Esophagus (tissue), 2 donors: ENCODE data around the gene C22orf15. TPM values are rescaled to one million over a fixed set of nuclear protein-coding genes. Genes with fewer than 3 reads are reported as not detected.

Experiments
- H3K27ac ChIP-seq, 2 donors: one replicate each; pipeline ENCODE4 v1.5.1; 2013; ENCODE audit warnings: low read depth in 2 of 2, mild to moderate bottlenecking in 2 of 2, inconsistent platforms in 1 of 2, low read length in 1 of 2, moderate library complexity in 1 of 2
- H3K27me3 ChIP-seq, 2 donors: one replicate each; pipeline ENCODE4 v1.6.1; 2013; ENCODE audit warnings: low read length in 2 of 2, control low read depth in 1 of 2, mild to moderate bottlenecking in 1 of 2; ENCODE audit not compliant: insufficient read depth in 2 of 2, control insufficient read depth in 1 of 2
- H3K36me3 ChIP-seq, 2 donors: one replicate each; pipeline ENCODE4 v1.6.1; 2013; ENCODE audit warnings: low read length in 1 of 2; ENCODE audit not compliant: control insufficient read depth in 2 of 2, insufficient read depth in 2 of 2
- H3K4me1 ChIP-seq, 2 donors: one replicate each; pipeline ENCODE4 v1.6.1; 2013; ENCODE audit warnings: low read length in 1 of 2; ENCODE audit not compliant: control insufficient read depth in 2 of 2, insufficient read depth in 2 of 2
- H3K4me3 ChIP-seq, 2 donors: one replicate each; pipeline ENCODE4 v1.5.1; 2013; ENCODE audit warnings: low read length in 2 of 2, mild to moderate bottlenecking in 2 of 2, low read depth in 1 of 2, moderate library complexity in 1 of 2
- H3K9me3 ChIP-seq, 2 donors: one replicate each; pipeline ENCODE4 v1.6.1; 2013; ENCODE audit warnings: mild to moderate bottlenecking in 2 of 2, low read depth in 1 of 2, low read length in 1 of 2, moderate library complexity in 1 of 2; ENCODE audit not compliant: control insufficient read depth in 2 of 2, insufficient read depth in 1 of 2
- WGBS, 2 donors: extraction: QIAGEN DNeasy Blood & Tissue Kit; methylation state at CpG; one replicate each; pipeline ENCODE4 v1.1.7; 2013; 5-methylcytosine and 5-hydroxymethylcytosine counted together
- polyA plus RNA-seq, 2 donors: library from polyadenylated mRNA; stranded (reverse); fragments of 200-250 nt; gene quantifications; one replicate each; pipeline ENCODE4 v1.2.3, GENCODE V29; 2013
- donor health status: healthy with polysubstance abuse.
- donor health status: Bipolar disorder and iron deficiency.

The C22orf15 gene
- polyA plus RNA-seq, 2 donors = 0.14 TPM; not detected in 1

DNA sequence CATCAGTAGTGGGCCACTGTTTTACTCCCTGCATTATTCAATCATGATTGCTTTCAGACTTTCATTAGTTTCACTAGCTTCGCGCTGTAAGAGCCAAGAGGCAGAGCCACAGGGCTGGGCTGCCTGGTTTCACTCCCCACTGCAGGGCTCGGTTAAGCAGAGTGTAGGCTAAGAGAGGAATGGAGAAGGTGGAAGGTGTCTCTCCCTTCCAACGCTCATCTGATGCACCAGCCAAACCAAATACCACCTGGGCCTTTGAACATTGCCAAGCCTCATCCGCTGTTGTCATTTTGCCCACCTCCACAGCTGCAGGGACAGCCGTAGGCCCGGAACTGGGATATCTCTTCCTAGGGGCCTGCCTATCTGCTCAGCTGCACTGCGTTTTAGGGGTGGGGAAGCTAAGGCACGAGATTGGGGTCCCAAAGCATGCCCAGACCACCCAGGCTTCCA lies 23.5 kb downstream of the C22orf15 start:
- peak overlapping the region; percentile 98 to 100 for H3K27ac ChIP-seq
- peaks cover 4 to 15% of the 10 kb centered on the region in 2 donors for H3K4me1 ChIP-seq
- H3K36me3 ChIP-seq = peaks cover 0 to 3% of the 10 kb centered on the region in 2 donors
- no peaks in the 10 kb centered on the region for H3K9me3 ChIP-seq
- H3K4me3 ChIP-seq = peak overlapping the region; percentile 66 to 91
- H3K27me3 ChIP-seq = no peaks in the 10 kb centered on the region
- 22 to 34% methylated on average over 9 of the region's 9 CpGs for WGBS, 2 donors

DNA sequence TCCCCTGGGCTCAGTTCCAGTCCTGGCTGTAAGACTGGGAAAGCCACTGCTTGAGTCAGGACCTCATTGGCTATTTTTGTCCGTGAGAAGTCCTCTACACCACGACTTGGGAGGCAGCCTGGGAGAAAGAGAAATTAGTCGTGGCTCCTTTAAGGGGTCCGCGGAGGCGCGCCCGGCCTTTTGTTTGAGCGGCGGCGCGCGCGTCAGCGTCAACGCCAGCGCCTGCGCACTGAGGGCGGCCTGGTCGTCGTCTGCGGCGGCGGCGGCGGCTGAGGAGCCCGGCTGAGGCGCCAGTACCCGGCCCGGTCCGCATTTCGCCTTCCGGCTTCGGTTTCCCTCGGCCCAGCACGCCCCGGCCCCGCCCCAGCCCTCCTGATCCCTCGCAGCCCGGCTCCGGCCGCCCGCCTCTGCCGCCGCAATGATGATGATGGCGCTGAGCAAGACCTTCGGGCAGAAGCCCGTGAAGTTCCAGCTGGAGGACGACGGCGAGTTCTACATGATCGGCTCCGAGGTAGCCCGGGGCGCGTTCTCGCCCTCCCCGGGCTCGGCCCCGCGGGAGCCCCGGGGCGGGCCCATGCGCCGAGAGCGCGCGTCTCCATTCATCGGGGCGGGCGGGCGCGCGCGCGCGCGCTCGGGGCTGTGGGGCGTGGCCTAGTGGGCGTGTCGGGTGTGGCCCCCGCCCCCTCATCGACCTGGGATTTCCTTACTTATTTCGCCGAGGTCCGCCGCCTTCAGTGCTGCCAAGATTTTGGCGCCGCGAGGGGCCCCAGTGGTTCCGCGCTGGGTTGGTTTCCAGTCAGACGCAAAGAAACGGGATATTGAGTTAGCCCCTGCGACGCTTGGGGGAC lies 24.2 kb downstream of the C22orf15 start, which contains the start of gene SMARCB1:
SMARCB1 (plus strand) TSS at position 215 of the 848 bp plus-strand sequence; CDS start at position 419, 204 bp downstream.
- H3K9me3 ChIP-seq = no peaks in the 10 kb centered on the region
- peaks cover 5 to 8% of the 10 kb centered on the region in 2 donors for H3K36me3 ChIP-seq
- peak within 1 kb of the TSS; percentile 66 to 91 for H3K4me3 ChIP-seq
- WGBS, 2 donors = 0% methylated on average over 96 to 97 of the region's 97 CpGs
- H3K4me1 ChIP-seq = peaks cover under 1 to 11% of the 10 kb centered on the region in 2 donors
- H3K27ac ChIP-seq = peak within 1 kb of the TSS; percentile 98 to 100
- no peaks in the 10 kb centered on the region for H3K27me3 ChIP-seq

DNA sequence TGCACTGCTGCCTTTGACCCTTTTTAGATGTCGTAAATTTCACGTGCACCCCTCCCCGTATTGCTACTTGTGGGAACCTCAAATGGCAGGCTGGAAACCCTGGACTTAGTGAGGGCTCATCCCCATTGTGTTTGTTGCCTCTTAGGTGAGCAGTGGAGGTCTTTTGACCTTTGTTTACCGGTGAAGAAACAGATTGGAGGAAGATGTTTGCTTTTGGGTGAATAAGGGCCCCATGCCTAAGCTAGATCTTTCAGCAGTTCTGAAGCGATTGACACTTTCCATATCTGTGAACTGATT lies 24.8 kb downstream of the C22orf15 start:
- whole genome bisulfite sequencing, 2 donors = 1 to 3% methylated on average over 5 of the region's 5 CpGs
- peak overlapping the region; percentile 66 to 91 for H3K4me3 ChIP-seq
- H3K4me1 ChIP-seq = peaks cover 0 to 12% of the 10 kb centered on the region in 2 donors
- peaks cover 5 to 13% of the 10 kb centered on the region in 2 donors for H3K36me3 ChIP-seq
- H3K27ac ChIP-seq = peak overlapping the region; percentile 51 to 100
- no peaks in the 10 kb centered on the region for H3K9me3 ChIP-seq
- H3K27me3 ChIP-seq = no peaks in the 10 kb centered on the region

DNA sequence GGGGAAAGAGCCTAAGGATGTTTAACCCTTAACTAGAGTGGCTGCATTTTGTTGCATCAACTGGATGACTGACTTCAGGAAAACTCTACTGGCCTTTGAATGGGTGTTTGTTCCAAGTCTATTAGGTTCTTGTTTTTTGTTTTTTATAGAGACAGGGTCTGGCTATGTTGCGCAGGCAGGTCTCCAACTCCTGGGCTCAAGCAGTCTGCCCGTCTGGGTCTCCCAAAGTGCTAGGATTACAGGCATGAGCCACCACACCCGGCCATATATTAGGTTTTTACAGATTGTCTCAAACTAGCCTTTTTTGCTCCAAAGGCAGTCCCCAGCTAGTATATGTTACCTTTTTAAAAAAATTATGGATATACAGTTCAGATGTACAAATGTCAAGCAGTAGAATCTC lies 25.1 kb downstream of the C22orf15 start:
- WGBS, 2 donors = 48 to 57% methylated on average over 3 of the region's 3 CpGs
- peaks cover 5 to 16% of the 10 kb centered on the region in 2 donors for H3K36me3 ChIP-seq
- no peak overlapping the region for H3K27ac ChIP-seq
- H3K4me1 ChIP-seq = peaks cover 0 to 12% of the 10 kb centered on the region in 2 donors
- no peaks in the 10 kb centered on the region for H3K27me3 ChIP-seq
- no peaks in the 10 kb centered on the region for H3K9me3 ChIP-seq
- peak overlapping the region; percentile 66 to 91 for H3K4me3 ChIP-seq

DNA sequence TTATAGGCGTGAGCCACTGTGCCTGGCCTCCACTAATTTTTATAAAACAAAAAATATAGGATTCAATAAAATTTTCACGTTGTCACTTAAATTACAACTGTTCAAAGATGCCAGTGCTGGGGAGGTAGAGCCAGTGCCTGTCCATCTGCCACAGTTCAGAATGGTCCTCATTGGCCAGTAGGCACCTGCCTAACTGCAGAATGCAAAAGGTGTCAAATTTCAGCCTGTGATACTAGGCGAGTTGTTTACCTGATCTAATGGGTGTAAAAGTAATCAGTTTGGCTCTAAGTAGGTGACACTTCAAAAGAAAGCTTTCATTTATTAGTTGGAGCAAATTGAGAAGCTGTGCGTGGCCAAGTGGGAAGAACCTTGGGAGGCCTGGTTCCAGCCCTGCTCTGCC lies 26.3 kb downstream of the C22orf15 start:
- H3K9me3 ChIP-seq = no peaks in the 10 kb centered on the region
- H3K27ac ChIP-seq = no peak overlapping the region
- H3K27me3 ChIP-seq = no peaks in the 10 kb centered on the region
- peaks cover 0 to 12% of the 10 kb centered on the region in 2 donors for H3K4me1 ChIP-seq
- H3K36me3 ChIP-seq = peaks cover 5 to 21% of the 10 kb centered on the region in 2 donors
- H3K4me3 ChIP-seq = no peak overlapping the region
- 61 to 65% methylated on average over 4 of the region's 4 CpGs for WGBS, 2 donors

DNA sequence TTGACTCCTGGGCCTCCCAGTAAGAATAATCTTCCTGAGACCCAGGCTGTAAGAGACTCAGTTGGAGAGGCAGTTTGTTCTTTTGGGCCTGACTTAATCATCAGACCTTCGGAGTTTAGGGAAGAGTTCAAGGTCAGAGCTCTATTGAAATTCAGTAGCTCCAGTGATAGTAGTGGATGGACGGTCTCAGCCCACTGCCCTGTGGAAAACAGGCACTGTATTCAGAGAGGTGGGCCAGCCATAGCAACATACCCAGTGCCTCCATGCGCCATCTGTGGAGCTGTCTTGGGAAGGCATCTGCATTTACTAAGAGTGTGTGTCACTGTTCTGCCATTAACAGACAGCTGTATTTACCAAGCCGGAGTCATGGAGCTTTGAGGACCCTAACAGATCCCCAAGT lies 26.8 kb downstream of the C22orf15 start:
- Histone ChIP-seq H3K9me3 (no peaks in the 10 kb centered on the region), H3K4me3 (no peak overlapping the region), H3K27ac (no peak overlapping the region), H3K27me3 (no peaks in the 10 kb centered on the region), H3K4me1 (peaks cover 0 to 12% of the 10 kb centered on the region in 2 donors), H3K36me3 (peaks cover 5 to 21% of the 10 kb centered on the region in 2 donors)
- WGBS, 2 donors = 82 to 83% methylated on average over 4 of the region's 4 CpGs

DNA sequence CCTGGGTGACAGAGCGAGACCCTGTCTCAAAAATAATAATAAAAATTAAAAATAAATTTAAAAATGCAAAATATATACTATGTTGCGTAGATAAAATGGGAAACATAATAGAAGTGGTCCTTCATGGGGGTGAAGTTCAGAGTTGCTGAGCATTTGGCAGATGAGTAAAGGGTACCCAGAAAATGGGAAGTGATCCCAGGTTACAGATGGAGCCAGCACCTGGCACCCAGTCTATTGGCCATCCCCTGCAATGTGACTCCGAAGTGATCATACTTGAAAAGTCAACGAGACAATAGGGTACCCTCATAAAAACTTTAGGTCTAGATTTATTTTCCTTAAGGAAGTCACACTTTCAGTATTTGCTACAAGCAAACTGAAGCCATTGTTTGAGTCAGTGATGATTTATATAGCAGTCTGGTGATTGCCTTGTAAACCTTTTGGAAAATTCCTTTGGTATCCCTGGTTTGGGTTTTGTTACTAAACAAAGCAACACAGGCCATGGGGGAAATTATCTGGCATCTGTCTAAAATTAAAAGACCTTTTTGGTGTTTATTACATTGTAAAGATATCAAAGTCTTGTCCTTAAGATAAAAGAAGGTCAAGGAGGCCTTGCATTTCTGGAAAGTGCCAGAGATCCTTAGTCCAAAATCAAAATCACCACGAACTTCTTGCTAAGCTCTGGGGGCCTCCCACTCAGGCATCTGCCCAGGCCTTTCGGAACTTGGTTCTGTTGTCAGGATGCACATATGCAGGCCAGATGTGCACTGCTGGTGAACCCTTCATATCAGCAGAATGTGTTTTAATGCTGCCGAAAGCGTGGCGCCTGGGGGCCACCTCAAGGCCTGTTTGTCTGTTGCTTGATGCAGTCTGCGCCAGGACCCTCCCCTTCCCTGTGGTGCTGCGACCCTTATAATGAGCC lies 28.3 kb downstream of the C22orf15 start:
- H3K4me1 ChIP-seq = peaks cover 0 to 12% of the 10 kb centered on the region in 2 donors
- H3K36me3 ChIP-seq = peaks cover 5 to 24% of the 10 kb centered on the region in 2 donors
- 65 to 74% methylated on average over 11 of the region's 11 CpGs for WGBS, 2 donors

DNA sequence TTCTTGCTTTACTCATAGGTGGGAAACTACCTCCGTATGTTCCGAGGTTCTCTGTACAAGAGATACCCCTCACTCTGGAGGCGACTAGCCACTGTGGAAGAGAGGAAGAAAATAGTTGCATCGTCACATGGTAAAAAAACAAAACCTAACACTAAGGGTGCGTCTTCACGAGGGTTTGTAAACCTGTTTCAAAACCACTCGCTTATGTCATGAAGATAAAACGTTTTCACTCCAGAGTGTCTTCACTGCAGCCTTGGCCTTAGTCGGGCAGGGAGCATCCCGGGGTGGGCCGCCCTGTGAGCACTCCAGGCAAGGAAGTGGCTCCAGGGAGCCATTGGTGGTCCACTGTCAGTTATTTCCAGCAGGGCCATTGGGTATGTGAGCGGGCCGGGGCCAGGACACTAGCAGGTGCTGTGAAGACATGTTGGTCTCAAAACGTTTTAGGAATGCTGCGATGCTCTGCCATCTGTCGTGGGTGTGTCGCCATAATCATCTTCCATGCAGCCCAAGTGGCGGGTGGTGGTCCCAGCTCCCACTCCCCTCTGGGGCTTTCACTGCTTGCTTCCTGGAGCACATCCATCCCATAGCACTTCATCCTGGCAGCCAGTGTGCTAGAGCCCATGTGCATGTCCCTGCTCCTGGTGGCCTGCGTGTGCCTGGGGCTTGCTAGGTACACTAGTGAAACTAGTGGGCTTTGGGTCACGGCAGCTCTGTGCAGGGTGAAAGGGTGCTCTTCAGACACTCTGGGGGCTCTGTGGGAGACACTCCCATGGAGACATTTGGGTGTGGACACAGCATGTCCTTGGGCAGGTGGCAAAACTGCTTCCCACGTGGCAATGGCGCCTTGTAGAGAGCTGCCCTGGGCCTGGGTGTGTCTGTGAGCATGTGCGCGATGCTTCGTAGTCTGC lies 29.2 kb downstream of the C22orf15 start:
- peaks cover 0 to 9% of the 10 kb centered on the region in 2 donors for H3K4me1 ChIP-seq
- H3K9me3 ChIP-seq = no peaks in the 10 kb centered on the region
- H3K27ac ChIP-seq = peak overlapping the region in 1 of 2 donors; percentile 10
- 79 to 84% methylated on average over 25 of the region's 25 CpGs for WGBS, 2 donors
- peaks cover 10 to 24% of the 10 kb centered on the region in 2 donors for H3K36me3 ChIP-seq
- H3K27me3 ChIP-seq = no peaks in the 10 kb centered on the region
- no peak overlapping the region for H3K4me3 ChIP-seq

More for the DNA sequence above, 28.3 kb downstream of the C22orf15 start:
- Histone ChIP-seq H3K27ac (no peak overlapping the region), H3K27me3 (no peaks in the 10 kb centered on the region), H3K9me3 (no peaks in the 10 kb centered on the region), H3K4me3 (no peak overlapping the region)
